K562 treated with DMSO at 1 percent for 48 hours (cell line): ENCODE data around the gene SBF2. TPM values are rescaled to one million over a fixed set of nuclear protein-coding genes. Genes with fewer than 3 reads are reported as not detected.

Experiments used
- total RNA-seq: library from RNA; unstranded; fragments of 300-600 nt; gene quantifications from 2 replicates; pipeline ENCODE4 v1.2.3, GENCODE V29; 2022; ENCODE audit warnings: low replicate concordance; ENCODE audit errors: extremely low read depth

Gene SBF2
- total RNA-seq, result not detected in 2 replicates

DNA sequence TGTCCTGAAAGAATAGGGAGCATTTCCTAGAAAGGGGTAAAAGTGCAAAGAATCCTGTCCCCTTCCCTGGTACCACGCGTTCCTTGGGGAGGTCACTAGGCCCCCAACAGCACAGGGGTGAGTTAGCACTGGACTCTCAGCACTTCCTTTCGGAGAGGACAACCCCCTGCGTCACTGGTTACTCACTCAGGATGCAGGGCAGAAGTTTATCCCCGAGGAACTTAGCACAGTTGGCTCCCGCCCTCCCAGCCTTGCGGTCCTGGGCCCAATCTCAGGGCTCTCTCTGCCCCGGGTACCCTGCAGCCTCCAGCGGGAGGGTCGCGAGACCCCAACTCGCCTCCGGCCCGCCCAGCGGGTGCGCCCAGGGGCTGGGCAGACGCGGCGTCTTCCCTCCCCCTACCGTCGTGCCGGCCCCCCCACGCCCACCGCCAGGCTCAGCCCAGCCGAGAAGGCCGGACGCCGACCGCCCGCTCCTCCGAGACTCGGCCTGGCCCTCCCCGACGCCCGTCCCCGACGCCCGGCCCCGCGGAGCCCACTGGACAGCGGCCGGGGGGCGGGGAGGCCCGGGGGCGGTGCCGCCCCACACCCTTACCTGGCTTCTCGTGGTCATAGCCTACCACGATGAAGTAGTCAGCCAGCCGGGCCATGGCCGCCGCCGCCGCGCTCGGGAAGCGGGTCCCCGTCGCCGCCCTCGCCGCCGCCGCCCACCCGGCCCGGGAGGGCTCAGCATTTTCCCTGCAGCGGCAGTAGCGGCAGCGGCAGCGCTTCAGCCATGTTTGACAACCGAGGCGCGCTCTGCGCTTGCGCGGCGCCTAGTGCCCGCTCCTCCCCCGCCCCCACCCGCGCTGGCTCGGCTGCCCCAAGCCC, at the start of gene SBF2:
TSS of gene SBF2 (minus strand) at position 797 of the 867 bp plus-strand sequence. CDS start at position 647, 150 bp downstream.

DNA sequence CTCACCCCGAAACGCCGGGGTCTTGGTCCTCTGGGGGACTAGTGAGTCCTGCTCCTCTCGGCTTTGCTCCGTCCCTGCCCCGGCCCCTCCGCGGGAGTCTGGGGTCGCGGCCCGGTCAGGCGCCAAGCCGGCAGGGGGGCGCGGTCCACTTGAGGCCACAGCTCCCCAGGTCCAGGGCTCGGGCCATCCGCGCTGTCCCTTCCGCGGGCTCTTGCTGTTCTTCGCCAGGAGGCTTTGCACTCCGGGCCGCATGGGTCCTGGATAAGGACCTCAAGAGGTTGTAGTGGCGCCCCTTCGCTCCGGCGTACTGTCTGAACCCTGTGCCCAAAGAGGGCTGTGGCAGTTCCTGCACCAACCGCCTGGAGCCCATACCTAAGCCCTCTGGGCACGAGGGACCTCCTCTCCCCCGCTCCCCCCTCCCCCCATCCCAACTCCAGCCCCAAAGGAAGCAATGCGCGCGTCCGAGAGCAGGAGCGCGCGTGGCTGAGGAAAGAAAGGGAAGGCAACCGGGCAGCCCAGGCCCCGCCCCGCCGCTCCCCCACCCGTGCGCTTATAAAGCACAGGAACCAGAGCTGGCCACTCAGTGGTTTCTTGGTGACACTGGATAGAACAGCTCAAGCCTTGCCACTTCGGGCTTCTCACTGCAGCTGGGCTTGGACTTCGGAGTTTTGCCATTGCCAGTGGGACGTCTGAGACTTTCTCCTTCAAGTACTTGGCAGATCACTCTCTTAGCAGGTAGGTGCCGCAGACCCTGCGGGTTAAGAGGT, 10.7 kb upstream of the SBF2 start, which contains the start of gene ADM:
TSS of gene ADM (plus strand) at position 579 of the 767 bp plus-strand sequence. CDS start 628 bp downstream, outside the sequence.

Other genes with a start within 250 kb of the SBF2 start
- not detected in 2 replicates for gene ADM, start 10.9 kb upstream of the SBF2 start, total RNA-seq
- gene AMPD3, start 161.0 kb upstream of the SBF2 start, total RNA-seq, result not detected in 2 replicates
- gene RNF141, start 247.0 kb upstream of the SBF2 start, total RNA-seq, result not detected in 2 replicates